ENCODE results near the gene PIGB.
A peak's percentile ranks its signal among the peaks of the same experiment; 100 is the strongest.

Gene PIGB

GRCh38 chr15:55357774-55358173 is 38.8 kb downstream of the PIGB start:
- no peak overlapping the region for H3K4me3 ChIP-seq (ENCODE audit: low read depth, low read length)
- peak; percentile 15 for DNase-seq (ENCODE audit: low read depth)
- no peak for TF ChIP-seq CTCF (conservative IDR thresholded peaks at IDR 0.05; ENCODE audit: low read depth, low read length)

DNA sequence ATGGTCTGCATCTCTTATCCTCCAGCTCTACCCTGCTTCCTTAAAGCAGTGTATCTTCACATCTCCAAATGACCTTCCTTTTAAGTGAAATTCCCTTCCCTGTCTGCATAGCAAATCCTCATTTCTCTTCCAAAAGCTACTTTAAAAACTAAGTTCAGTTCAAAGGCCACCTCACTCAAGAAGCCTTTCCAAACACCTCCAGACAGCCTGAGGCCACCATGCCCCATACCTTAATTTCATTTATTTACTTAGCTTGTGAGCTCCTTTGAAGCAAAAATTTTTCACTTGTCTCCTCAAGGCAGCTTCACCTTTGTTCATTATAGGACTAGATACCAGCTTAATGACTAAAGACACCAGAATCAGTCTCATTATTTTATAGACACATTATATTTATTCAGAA is 39.4 kb downstream of the PIGB start:
- TF ChIP-seq CTCF (conservative IDR thresholded peaks at IDR 0.05; ENCODE audit: low read depth, low read length) = no peak
- DNase-seq (ENCODE audit: low read depth) = no peak
- no peak overlapping the region for H3K4me3 ChIP-seq (ENCODE audit: low read depth, low read length)

DNA sequence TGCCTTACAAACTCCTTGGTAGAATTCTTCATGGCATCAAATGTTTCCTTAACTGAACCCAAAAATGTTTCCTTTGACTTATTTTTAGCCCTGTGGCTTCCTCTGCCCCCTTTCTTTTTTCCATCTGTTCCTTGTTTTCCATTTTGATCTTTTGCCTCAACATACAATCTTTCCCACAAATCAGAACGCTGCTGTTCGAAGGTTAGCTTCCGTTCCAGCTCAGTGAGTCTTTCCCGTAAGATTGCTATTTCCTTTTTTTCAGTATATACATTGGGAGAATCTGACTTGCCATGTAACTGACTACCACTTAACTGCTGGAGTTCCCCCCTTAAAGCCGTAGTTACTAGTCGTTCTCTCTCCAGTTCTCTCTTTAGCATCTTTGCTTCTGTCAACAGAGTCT is 41.2 kb downstream of the PIGB start:
- no peak for DNase-seq (ENCODE audit: low read depth)
- no peak overlapping the region for H3K4me3 ChIP-seq (ENCODE audit: low read depth, low read length)
- no peak for TF ChIP-seq CTCF (conservative IDR thresholded peaks at IDR 0.05; ENCODE audit: low read depth, low read length)

DNA sequence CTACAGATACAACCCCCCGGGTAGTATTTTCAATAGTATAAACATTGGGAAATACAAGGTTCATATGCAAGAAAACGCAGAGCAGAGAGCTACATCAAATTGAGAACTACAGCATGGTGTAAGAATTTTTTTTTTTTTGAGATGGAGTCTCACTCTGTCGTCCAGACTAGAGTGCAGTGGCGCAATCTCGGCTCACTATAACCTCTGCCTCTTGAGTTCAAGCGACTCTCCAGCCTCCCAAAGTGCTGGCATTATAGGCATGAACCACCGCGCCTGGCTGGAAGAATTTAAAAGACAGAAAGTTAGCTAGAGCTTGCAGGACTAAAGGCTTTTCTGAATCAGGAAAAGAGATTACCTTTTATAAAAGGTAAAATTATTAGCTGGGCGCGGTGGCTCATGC is 42.0 kb downstream of the PIGB start:
- no peak for TF ChIP-seq CTCF (conservative IDR thresholded peaks at IDR 0.05; ENCODE audit: low read depth, low read length)
- no peak overlapping the region for H3K4me3 ChIP-seq (ENCODE audit: low read depth, low read length)
- DNase-seq (ENCODE audit: low read depth) = no peak

GRCh38 chr15:55362641-55363040 is 43.6 kb downstream of the PIGB start:
- no peak for TF ChIP-seq CTCF (conservative IDR thresholded peaks at IDR 0.05; ENCODE audit: low read depth, low read length)
- DNase-seq (ENCODE audit: low read depth) = no peak
- H3K4me3 ChIP-seq (ENCODE audit: low read depth, low read length) = no peak overlapping the region

GRCh38 chr15:55366981-55367380 is 48.0 kb downstream of the PIGB start:
- no peak for DNase-seq (ENCODE audit: low read depth)
- no peak for TF ChIP-seq CTCF (conservative IDR thresholded peaks at IDR 0.05; ENCODE audit: low read depth, low read length)
- no peak overlapping the region for H3K4me3 ChIP-seq (ENCODE audit: low read depth, low read length)

DNA sequence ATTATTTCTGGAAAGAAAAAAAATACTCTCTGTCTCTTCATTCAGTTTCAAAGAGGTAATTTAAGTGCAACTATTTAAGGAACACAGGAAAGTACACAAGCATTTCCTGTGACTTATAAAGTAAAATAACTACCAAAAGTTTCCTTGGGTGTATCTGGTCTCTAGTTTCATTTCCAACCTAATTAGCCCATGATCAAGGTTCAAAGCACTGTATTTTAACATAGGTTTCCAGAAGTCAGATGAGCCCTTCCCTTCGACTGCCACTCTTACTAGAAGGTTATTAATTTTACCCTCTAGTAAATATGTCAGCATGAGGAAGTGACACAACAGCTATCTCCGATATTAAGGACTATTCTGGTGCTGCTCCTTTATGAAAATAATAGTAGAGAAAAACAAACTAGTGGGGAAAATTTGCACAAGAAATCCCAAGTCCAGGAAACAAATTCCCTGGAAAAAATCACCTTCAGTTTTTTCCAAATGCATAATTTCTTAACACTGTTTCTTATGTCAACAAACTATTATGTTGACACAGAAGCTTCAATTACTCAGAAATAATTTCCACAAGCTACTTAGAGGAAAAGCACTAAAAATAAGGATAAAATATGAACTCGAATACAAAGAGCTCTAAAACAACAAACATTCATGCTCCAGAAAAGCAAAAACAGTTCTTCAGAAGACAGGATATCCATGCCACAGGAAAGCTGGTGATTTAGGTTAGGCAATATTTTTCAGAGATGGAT is 53.8 kb downstream of the PIGB start:
- DNase-seq (ENCODE audit: low read depth) = peak; percentile 24
- no peak for TF ChIP-seq CTCF (conservative IDR thresholded peaks at IDR 0.05; ENCODE audit: low read depth, low read length)
- H3K4me3 ChIP-seq (ENCODE audit: low read depth, low read length) = no peak overlapping the region

Data from choroid plexus epithelial cell (primary cell).